HG03565 (cell line): ENCODE results near the gene FAM83G.

Source experiments
- ATAC-seq: cut with Tn5 transposase; IDR thresholded peaks from one replicate; pipeline ENCODE4 v1.9.1; 2021; ENCODE audit warnings: mild to moderate bottlenecking, moderate library complexity; ENCODE audit not compliant: unreplicated experiment

Gene FAM83G

DNA sequence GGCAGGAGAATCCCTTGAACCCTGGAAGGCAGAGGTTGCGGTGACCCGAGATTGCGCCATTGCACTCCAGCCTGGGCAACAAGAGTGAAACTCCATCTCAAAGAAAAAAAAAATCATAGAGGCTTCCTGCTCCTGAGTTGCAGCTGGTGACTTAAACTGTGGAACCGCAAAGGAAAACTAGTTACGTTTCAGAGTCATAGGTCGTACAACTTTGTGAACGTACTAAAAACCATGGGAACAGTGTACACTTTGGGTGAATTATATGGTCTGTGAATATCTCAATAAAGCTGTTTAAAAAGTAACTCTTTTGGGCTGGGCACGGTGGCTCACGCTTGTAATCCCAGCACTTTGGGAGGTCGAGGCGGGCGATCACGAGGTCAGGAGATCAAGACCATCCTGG lies 29.0 kb downstream of the FAM83G start:
- ATAC-seq, result no peak

DNA sequence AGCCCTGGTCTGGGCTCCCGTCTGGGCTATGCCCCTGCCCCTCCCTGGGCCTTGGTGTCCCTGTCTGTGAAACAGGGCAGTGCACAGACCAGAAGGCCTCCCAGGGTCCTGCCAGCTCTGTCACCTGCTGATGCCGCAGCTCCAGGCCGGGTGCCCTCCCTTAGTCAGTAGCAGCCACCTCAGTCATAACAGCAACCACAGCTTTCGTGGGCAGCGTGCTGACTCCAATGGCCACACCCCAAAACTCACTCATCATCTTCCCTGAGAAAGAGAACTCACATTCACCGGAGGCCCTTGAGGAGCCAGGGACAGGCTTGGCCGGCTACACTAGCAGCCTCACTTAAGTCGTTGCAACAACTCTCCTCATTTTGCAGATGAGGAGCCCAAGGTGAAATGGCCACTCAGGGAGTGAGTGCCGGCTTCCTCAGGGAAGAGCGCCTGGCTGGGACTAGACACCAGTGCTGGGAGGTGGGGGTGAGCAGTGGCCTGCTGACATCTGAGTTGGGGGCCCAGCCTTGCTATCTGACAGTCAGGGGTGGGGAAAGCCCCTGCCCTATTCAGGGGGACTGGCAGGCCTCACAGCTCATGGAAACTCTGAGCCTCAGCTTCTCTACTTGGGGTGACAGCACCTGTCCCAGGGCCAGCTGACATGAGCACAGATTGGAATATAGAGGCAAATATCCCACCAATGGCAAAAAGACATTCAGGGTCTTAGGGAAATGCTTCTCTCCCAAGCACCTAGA lies 30.0 kb downstream of the FAM83G start:
- ATAC-seq, result no peak

DNA sequence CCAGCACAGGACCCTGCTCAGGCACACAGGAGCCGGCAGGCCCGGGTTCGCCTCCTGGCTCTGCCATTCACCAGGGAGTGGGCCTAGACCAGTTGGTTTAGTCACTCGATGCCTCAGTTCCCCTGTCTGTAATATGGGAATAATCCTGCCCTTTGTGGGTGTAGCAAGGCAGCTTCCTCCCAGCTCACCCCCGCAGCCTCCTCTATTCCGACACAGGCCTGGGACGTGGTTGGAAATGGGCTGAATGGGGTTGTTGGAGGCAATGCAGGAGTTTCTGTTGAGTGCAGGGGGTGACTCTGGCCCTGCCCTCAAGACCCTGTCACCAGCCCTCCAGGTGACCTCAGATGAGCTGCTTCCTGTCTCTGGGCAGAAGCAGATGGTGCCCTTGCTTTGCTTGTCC lies 32.8 kb downstream of the FAM83G start:
- ATAC-seq, result no peak

DNA sequence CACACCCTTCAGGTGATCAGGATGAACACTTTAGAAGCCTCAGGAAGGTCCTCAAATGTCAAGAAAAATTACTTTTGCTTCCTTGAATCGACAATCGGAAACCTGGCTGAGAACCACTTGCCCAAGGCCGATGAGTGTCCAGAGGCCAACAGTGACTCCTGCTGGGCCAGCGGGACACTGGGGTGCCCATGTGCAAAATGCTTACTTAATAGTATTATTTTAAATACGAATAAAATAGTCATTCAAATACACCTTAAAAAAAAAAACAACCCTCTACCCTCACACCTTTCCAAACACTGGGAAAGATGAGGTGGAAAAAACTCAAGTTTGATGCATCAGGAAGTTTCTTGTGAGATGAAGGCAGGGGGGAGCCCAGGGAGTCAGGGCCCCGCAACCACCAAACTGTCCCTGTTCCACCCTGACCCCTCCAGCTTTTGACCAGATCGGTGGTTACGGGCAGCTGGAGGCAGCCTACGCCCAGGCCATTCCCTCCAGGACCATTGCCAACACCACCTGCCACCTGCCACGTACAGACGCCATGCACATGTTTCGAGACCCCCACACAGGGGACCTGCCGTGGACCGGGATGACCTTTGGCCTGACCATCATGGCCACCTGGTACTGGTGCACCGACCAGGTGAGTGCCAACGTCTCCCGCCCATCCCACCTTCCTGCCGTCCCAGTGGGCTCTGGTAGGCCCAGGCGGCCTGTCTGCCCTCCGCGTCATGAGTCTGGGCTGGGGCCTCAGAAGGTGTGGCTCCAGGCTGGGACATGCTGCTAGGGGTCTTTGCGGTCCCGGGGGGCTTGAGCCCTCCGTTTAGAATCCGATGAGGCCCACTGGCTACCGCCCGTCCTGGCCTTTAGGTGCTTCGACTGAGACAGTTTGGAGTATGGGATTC lies 33.7 kb downstream of the FAM83G start:
- ATAC-seq, result no peak

DNA sequence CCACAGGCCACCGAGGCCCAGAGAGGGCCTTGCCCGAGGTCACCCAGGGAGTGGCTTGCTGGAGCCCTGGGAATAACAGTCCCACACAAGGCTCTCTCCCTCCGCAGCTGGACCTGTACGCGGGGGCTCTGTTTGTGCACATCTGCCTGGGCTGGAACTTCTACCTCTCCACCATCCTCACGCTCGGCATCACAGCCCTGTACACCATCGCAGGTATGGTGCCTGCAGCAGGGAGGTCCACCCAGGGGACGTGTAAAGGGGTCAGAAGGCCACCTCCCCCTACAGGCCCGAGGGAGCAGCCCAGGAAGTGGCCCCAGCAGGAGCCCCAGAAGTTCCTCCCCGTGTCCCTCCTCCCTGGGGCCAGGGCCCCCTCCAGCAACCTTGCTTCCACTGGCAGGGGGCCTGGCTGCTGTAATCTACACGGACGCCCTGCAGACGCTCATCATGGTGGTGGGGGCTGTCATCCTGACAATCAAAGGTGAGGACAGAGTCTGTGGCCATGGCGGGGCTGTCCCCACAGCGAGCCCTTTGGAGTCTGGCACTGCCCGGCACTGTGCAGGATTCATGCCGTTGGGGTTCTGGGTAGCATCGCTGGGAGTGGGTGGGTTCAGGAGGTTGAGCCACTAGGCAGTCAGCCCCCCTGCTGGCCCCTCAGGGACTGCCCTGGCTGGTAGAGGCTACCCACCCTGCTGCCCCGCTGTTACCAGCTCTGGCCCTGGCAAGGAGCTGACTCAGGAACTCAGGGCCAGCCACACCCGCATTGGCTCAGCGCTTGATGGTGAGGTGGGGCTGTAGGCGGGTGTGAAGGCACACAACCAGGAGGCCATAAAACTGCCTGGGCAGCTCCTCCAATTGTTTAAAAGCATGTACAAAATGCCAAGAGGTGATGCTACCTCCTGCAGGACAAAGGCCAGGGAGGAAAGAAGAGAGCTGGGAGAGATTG lies 35.3 kb downstream of the FAM83G start:
- ATAC-seq, result no peak

DNA sequence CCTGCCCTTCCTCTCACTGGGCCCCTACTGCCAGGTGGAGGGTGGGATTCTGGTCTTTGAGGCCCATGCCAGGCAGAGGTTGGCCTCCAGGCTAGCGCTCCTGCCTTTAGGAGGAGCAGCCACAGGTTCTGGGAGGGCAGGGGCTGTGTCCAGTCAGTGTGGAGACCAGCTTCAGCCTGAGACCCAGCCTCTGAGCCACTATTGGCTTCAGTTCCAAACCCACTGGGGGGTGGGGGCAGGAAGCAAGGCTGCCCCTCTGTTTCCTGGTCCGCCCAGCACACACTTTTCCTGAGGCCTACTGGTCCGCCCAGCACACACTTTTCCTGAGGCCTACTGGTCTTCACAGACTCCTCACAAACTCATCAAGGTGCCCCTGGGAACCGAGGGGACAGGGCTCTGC lies 36.2 kb downstream of the FAM83G start:
- no peak for ATAC-seq

DNA sequence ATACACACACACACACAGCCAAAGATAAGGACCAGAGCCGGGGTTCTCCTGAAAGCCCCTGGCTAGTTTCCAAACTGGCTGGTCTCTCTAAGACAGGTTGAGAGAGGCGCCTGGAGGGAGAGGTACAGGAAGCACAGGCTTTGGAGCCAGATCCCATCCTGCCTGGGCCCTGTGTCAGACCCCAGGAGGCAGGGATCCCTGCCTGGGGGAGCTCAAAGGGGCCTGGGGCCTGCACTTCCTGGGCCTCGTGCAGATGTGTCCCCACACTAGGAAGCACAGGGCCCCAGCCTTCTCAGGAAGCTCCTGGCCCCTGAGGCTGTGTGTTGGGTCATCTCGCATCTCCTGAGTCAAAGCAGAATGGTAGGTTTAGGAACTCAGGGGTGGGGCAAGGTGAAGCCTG lies 36.6 kb downstream of the FAM83G start:
- no peak for ATAC-seq

DNA sequence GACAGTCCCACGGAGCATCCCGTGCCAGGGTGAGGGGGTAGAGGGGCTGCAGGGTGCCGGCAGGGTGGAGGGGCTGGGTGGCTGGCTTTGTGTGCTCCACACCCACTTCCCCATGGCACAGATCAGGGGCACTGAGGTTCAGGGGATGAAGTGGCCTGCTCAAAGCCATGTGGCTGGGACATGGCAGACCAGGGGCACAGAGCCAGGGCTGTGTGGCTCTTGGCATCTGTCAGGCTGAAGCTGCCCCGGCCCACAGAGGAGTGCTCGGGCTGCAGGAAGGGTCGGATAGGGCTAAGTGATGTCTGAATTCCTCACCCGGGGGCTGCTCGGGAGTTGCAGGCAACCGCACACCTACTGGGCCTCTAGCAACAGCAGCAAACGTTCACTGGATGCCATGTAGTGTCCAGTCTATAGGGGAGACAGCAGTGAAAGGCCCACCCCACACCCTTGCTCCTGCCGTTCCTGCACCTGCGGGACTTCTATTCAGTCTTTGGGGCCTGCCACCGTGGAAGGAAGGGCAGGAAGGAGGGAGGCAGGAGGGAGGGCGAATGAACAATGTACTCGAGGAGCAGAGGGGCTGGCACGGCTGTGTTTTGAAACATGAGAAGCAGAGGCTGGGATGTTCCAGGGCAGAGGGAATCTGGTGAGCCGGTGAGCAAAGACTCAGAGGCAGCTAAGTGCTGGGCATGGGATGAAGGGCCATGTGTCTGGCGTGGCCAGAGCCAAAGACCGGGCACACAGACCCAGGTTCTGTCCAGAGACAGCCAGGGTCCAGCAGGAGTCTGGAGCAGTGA lies 37.5 kb downstream of the FAM83G start:
- no peak for ATAC-seq

DNA sequence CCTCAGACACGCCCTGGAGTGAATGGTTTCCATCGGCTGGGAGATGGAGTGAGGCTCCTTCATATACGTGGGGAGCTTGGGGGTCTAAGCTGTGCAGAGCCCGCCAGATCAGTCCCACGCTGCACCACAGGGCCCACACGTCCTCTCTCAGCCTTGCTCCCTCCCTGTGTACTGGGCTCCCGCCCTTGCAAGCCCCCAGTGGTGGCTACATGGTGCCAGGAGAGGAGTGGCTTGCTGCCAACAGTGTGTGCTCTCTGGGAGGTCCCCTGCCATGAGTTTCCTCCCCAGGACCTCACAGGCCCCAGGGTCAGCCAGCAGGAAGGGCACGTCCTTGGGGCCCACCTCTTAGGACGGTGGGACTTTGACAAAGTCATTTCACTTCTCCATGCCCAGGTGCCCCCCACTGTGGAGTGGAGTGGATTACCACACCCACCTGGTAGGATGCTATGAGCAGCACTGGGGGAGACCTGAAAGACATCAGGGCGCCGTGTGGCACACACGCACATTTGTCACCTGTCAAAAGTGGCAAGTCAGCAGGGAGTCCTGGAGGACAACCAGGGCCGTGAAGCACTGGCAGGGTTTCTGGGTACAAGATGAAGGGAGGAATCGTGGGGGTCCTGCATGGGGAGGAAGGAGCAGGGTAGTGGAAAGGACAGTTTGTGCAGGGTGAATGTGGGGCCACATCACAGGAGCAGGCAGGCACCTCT lies 38.9 kb downstream of the FAM83G start:
- no peak for ATAC-seq

DNA sequence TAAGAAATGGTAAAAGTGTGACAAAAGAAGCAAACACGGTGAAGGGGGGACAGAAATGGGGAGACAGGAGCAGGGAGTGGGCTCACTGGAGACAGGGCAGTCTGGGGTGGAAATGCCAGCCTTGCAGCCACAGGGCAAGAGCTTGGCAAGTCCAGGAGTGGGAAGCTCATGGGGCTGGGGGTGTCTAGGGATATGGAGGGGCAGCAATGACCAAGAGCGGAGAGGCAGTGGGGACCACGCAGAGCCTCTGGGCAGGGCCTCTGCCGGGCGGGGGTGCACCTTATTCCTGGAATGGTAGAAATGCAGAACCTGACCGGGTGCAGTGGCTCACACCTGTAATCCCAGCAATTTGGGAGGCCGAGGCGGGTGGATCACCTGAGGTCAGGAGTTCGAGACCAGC lies 40.0 kb downstream of the FAM83G start:
- no peak for ATAC-seq

DNA sequence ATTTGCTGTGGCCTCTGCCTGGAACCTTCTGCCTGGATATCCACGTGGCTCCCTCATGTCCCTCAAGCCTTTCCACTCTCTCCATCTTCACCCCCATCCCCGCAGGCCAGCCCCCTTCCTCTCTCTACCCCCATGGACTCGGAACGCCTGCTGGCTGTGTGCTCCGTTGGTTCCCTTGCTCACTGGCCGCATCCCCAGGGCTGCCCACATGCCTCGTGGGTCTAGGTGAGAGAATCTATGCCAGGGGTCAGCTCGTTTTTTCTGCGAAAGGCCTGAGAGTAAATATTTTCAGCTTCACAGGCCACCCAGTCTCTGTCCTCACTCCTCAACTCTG lies 40.6 kb downstream of the FAM83G start:
- no peak for ATAC-seq

DNA sequence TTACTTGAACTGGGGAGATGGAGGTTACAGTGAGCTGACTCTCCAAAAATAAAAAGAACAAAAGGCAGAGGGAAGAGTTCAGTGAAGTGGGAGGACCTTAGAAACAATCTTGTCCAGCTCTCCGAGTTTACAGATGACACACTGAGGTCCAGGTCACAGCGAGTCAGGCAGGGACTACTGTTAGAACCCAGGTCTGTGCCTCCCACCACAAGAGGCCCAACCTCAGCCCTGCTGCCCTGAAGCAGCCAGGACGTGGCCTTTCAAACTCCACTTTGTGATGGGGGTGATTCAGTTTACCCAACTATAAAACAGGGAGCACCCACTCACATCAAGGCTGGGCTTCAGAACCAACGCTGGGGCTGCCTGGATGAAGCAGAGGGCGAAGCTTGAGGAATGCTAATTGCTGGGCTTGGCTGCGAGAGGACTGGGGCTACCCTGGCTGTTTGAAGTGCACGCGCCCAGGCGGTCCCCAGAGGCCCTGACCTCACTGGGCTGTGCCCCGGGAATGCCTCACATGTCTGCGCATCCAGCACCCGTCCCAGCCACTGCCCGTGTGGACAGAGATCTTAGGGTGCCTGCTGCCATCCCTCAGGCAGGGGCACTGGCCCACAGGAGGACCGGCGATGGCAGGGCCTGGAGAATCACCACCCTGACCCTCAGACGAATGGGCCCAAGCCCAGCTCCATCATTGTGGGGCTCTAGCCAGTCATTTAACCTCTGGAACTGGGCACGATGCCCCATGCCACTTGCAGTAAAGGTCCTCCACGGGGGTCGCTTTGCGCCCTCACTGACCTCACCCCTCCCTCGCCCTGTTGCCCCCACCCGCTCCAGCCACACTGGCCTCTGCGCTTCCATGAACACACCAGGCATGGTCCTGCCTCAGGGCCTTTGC lies 41.2 kb downstream of the FAM83G start:
- no peak for ATAC-seq

DNA sequence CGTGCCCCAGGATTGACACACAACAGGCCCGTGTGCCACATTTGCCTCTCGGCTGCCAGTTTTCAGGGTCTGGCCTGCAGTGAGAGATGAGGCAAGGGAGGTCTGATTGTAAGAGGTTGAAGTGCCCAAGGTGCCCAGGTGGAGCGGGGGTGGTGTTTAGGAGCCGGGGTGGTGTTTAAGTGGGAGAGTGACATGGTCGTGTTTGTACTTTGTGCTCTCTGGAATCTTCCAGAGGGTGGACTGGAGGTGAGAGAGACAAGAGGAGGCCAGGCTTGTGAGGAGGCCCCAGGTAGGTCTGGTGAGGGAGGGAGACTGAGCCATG lies 42.1 kb downstream of the FAM83G start:
- no peak for ATAC-seq

DNA sequence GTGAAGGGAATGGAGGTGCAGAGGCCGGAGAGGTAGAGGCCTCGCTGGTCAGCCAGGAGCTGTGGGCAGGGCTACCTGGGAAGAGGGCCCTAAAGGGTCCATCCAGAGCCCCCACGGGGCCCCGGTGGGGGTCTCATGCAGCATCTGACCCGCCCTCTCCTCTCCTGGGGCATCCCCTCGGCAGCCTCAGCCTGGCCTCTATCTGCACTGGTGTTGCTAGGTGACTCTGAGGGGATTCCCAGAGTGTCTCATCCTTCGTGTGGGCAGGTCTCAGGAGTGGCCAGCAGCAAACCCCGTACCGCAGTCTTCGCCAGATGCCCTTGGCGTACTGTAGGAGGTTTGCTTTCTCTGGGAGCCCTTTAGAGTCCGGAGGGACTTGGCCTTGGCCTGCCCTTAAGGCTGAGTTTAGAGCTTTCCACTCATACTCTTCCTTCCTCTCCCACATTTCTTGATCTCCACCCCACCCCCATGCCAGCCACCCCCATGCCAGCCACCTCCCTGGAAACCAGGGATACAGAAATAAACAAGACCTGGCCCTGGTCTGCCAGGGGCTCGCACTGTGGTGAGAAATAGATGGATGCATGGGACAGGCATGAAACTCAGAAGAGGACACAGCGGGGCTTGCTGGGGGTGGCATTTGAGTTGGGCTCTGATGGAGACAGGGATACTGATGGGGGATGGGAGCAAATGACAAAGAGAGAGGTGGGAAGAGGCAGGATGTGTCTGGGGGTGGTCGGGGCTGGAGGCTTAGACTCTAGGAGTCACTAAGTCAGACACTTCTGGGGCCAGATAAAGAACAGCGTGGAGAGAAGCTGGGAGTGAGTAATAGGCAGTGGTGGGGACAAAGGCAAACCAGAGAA lies 42.7 kb downstream of the FAM83G start:
- ATAC-seq, result no peak

DNA sequence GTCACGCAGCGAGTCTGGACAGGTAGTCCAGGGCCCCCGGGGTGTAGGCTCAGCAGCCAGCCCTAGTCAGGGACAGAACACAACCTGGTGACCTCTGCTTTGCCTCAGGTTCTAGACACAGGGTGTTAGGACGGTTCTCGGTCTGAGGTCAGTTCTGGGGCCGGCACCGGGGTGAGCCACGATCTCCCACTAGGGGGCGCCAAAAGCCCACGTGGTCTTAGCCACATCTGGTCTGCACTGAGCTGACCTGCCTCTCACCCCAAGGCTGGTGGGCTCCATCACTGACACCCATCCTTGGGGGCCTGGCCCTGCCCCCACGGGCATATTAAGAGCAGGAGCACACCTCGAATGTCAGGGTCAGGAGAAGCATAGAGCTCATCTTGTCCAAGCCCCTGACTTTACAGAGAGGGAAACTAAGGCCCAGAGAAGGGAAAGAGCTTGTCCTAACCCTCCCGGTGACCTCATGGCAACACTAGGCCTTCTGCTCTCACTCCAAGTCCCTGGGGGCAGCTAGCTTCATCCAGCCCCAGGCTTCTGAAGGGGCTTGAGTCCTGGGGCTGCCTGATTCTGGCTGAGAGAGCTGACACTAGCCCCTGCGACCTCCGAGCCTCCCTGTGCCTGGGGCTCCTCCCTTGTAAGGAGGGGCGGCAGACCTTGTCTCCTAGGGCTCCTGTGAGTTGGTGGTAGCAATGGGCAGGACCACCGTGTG lies 43.6 kb downstream of the FAM83G start:
- ATAC-seq, result peak; percentile 43

DNA sequence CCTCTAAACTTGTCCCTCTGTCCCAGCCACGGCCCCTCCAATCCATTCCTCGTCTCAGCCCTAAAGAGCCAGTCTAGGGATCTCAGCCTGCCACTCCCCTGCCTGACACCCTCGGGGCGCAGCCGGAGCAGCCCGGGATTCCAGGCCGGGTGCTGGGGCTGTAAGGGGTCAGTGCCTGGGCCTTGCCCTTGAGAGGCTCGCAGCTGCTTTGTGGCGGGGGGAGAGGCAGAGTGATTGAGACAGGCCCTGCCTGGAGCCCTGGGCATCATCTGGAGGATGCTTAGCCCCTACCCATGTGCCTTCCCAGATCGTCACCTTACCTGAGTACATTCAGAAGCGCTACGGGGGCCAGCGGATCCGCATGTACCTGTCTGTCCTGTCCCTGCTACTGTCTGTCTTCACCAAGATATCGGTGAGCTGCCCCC lies 44.3 kb downstream of the FAM83G start:
- ATAC-seq, result no peak

DNA sequence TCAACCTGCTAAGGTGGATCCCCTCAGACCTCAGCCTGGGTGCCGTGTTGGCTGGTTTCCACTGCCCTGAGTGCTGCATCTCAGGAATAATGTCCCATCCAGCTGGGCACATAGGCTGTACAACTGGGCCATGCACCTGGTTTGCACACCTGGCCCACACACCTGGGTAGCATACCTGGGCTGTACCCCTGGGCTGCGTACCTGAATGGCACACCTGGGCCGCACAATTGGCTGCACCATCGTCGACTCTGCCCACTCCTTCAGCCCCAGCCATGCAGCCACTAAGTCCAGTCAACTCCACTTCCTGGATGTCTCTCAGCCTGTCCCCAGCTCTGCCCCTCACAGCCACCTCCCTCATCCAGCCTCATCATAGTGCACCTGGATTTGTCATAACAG lies 44.7 kb downstream of the FAM83G start:
- no peak for ATAC-seq
